ENCODE results near the gene PDSS2.
"Not testable (repeated sequence)": the region's sequence is repeated elsewhere in the genome, so short reads cannot be mapped to it uniquely, and the experiment has no call there.

The PDSS2 gene

DNA sequence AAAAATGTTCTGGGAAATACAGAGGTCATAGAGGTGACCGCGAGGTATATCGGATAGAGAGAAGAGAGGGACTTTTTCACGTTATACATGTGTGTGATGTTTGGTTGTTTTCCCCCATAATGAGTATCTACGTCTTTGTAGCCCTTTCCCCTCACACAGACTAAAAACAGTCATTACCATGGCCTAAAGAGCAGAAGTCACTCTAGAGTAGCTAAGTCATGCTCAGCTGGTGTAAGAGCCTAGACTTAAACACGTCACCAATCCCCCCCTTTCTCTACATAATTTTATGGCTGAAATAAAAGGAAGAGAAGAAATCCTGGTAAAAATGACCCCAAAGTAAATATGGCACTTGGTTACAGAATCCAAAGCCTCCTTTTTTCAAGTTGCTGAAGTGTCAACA, 338.1 kb downstream of the PDSS2 start:
- Histone ChIP-seq H3F3A (ENCODE audit: low read depth) (peaks cover 5% of the 10 kb centered on the region; the same call in 1 of the 2 replicates), H3K4me1 (ENCODE audit: insufficient read depth, low read length, poor library complexity, severe bottlenecking) (peaks cover 14% of the 10 kb centered on the region), H3K9ac (ENCODE audit: low read depth, low read length, poor library complexity, severe bottlenecking) (no peak overlapping the region), H3K9me2 (replicated peaks; ENCODE audit: low read depth, low read length) (no peaks in the 10 kb centered on the region), H3K9me3 (ENCODE audit: insufficient read depth, low read depth, low read length) (no peaks in the 10 kb centered on the region), H3K27me3 (ENCODE audit: insufficient read depth, low read length, poor library complexity, severe bottlenecking) (no peaks in the 10 kb centered on the region), H3K4me2 (ENCODE audit: low read depth, low read length, poor library complexity, severe bottlenecking) (no peak overlapping the region), H3K79me2 (ENCODE audit: insufficient read depth, low read length) (no peaks in the 10 kb centered on the region), H2AFZ (ENCODE audit: low read length) (no peak overlapping the region), H3K36me3 (ENCODE audit: insufficient read depth, low read length) (no peaks in the 10 kb centered on the region), H3K4me3 (ENCODE audit: low read length, poor library complexity, severe bottlenecking) (no peak overlapping the region), H4K20me1 (ENCODE audit: insufficient read depth, low read length, poor library complexity, severe bottlenecking) (no peaks in the 10 kb centered on the region)
- TF ChIP-seq EZH2phosphoT487 (IDR thresholded peaks at IDR 0.05; ENCODE audit: borderline replicate concordance) = no peak
- TF ChIP-seq, protein P1, sequence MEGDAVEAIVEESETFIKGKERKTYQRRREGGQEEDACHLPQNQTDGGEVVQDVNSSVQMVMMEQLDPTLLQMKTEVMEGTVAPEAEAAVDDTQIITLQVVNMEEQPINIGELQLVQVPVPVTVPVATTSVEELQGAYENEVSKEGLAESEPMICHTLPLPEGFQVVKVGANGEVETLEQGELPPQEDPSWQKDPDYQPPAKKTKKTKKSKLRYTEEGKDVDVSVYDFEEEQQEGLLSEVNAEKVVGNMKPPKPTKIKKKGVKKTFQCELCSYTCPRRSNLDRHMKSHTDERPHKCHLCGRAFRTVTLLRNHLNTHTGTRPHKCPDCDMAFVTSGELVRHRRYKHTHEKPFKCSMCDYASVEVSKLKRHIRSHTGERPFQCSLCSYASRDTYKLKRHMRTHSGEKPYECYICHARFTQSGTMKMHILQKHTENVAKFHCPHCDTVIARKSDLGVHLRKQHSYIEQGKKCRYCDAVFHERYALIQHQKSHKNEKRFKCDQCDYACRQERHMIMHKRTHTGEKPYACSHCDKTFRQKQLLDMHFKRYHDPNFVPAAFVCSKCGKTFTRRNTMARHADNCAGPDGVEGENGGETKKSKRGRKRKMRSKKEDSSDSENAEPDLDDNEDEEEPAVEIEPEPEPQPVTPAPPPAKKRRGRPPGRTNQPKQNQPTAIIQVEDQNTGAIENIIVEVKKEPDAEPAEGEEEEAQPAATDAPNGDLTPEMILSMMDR (conservative IDR thresholded peaks at IDR 0.05; ENCODE audit: low read length) = no peak

- H3K4me2 ChIP-seq (ENCODE audit: low read depth, low read length, poor library complexity, severe bottlenecking) = no peak overlapping the region
- no peaks in the 10 kb centered on the region for H3K9me2 ChIP-seq (replicated peaks; ENCODE audit: low read depth, low read length)
- peaks cover 5% of the 10 kb centered on the region; the same call in 1 of the 2 replicates for H3F3A ChIP-seq (ENCODE audit: low read depth)
- TF ChIP-seq EZH2phosphoT487 (IDR thresholded peaks at IDR 0.05; ENCODE audit: borderline replicate concordance) = no peak
- TF ChIP-seq, protein P1 (conservative IDR thresholded peaks at IDR 0.05; ENCODE audit: low read length) = no peak
- no peaks in the 10 kb centered on the region for H3K79me2 ChIP-seq (ENCODE audit: insufficient read depth, low read length)
- H3K4me3 ChIP-seq (ENCODE audit: low read length, poor library complexity, severe bottlenecking) = no peak overlapping the region
- H3K9ac ChIP-seq (ENCODE audit: low read depth, low read length, poor library complexity, severe bottlenecking) = no peak overlapping the region
- no peaks in the 10 kb centered on the region for H3K27me3 ChIP-seq (ENCODE audit: insufficient read depth, low read length, poor library complexity, severe bottlenecking)
- H3K4me1 ChIP-seq (ENCODE audit: insufficient read depth, low read length, poor library complexity, severe bottlenecking) = peaks cover 18% of the 10 kb centered on the region
- H3K36me3 ChIP-seq (ENCODE audit: insufficient read depth, low read length) = no peaks in the 10 kb centered on the region
- no peak overlapping the region for H2AFZ ChIP-seq (ENCODE audit: low read length)
- no peaks in the 10 kb centered on the region for H3K9me3 ChIP-seq (ENCODE audit: insufficient read depth, low read depth, low read length)
- no peaks in the 10 kb centered on the region for H4K20me1 ChIP-seq (ENCODE audit: insufficient read depth, low read length, poor library complexity, severe bottlenecking)
Measured at GRCh38 chr6:107120404-107120803, 339.0 kb downstream of the PDSS2 start.

- H3F3A ChIP-seq (ENCODE audit: low read depth) = peaks cover 5% of the 10 kb centered on the region; the same call in 1 of the 2 replicates
- H3K9me3 ChIP-seq (ENCODE audit: insufficient read depth, low read depth, low read length) = no peaks in the 10 kb centered on the region
- H3K79me2 ChIP-seq (ENCODE audit: insufficient read depth, low read length) = no peaks in the 10 kb centered on the region
- peaks cover 18% of the 10 kb centered on the region for H3K4me1 ChIP-seq (ENCODE audit: insufficient read depth, low read length, poor library complexity, severe bottlenecking)
- H3K4me3 ChIP-seq (ENCODE audit: low read length, poor library complexity, severe bottlenecking) = no peak overlapping the region
- no peak overlapping the region for H2AFZ ChIP-seq (ENCODE audit: low read length)
- no peak overlapping the region for H3K9ac ChIP-seq (ENCODE audit: low read depth, low read length, poor library complexity, severe bottlenecking)
- no peaks in the 10 kb centered on the region for H4K20me1 ChIP-seq (ENCODE audit: insufficient read depth, low read length, poor library complexity, severe bottlenecking)
- no peaks in the 10 kb centered on the region for H3K36me3 ChIP-seq (ENCODE audit: insufficient read depth, low read length)
- H3K4me2 ChIP-seq (ENCODE audit: low read depth, low read length, poor library complexity, severe bottlenecking) = no peak overlapping the region
- H3K9me2 ChIP-seq (replicated peaks; ENCODE audit: low read depth, low read length) = no peaks in the 10 kb centered on the region
- H3K27me3 ChIP-seq (ENCODE audit: insufficient read depth, low read length, poor library complexity, severe bottlenecking) = no peaks in the 10 kb centered on the region
- TF ChIP-seq, protein P1 (conservative IDR thresholded peaks at IDR 0.05; ENCODE audit: low read length) = no peak
Measured at GRCh38 chr6:107118976-107119375, 340.4 kb downstream of the PDSS2 start.

DNA sequence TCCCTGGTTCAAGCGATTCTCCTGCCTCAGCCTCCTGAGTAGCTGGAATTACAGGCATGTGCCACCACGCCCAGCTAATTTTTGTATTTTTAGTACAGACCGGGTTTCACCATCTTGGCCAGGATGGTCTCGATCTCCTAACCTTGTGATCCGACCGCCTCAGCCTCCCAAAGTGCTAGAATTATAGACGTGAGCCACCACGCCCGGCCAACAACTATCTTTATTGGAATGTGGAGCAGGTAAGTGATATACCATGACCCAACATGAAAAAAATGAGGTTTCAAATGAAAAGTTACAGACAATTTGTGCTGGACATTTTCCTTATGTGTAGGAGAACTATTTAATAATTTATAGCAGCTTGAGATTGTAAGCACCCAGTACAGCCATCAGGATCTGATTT, 340.8 kb downstream of the PDSS2 start:
- not testable (repeated sequence) for H3F3A ChIP-seq (ENCODE audit: low read depth); H2AFZ ChIP-seq (ENCODE audit: low read length); H3K9me2 ChIP-seq (replicated peaks; ENCODE audit: low read depth, low read length); H3K27me3 ChIP-seq (ENCODE audit: insufficient read depth, low read length, poor library complexity, severe bottlenecking); H3K9ac ChIP-seq (ENCODE audit: low read depth, low read length, poor library complexity, severe bottlenecking); H3K36me3 ChIP-seq (ENCODE audit: insufficient read depth, low read length); H3K9me3 ChIP-seq (ENCODE audit: insufficient read depth, low read depth, low read length); H4K20me1 ChIP-seq (ENCODE audit: insufficient read depth, low read length, poor library complexity, severe bottlenecking); H3K79me2 ChIP-seq (ENCODE audit: insufficient read depth, low read length); H3K4me2 ChIP-seq (ENCODE audit: low read depth, low read length, poor library complexity, severe bottlenecking); H3K4me3 ChIP-seq (ENCODE audit: low read length, poor library complexity, severe bottlenecking)
- H3K4me1 ChIP-seq (ENCODE audit: insufficient read depth, low read length, poor library complexity, severe bottlenecking) = peaks cover 22% of the 10 kb centered on the region
